A673 (cell line): Measurements from ENCODE around the gene DISP3. TPM values are rescaled to one million over a fixed set of nuclear protein-coding genes. Genes with fewer than 3 reads are reported as not detected.

ENCODE experiments used
- BruUV-seq: library from RNA; stranded (reverse); fragments of 400-500 nt; replicated peaks from 2 replicates; lab custom pipeline; 2021; lab: Mats Ljungman, UMichigan
- CTCF ChIA-PET: fragments of 300-600 bp; sonication (Branson Sonifier 250); formaldehyde crosslinking; loops from one replicate; lab custom pipeline; 2022; ENCODE audit warnings: antibody characterized with exemption; lab: Charles Lee
- POLR2A ChIA-PET: fragments of 300-600 bp; sonication (Branson Sonifier 250); formaldehyde crosslinking; loops from one replicate; lab custom pipeline; 2022; ENCODE audit warnings: antibody characterized with exemption; ENCODE audit not compliant: low non-redundant PET; lab: Charles Lee
- DNase-seq: peaks from one replicate; pipeline ENCODE4 v3.0.0-alpha.2; 2015; ENCODE audit warnings: low spot score
- H3K27ac ChIP-seq: fragments of 200-600 bp; sonication (generic); 2 replicates; pipeline ENCODE4 v1.5.1; 2016; ENCODE audit warnings: mixed run types, low read depth, mild to moderate bottlenecking, mixed read lengths, antibody characterized with exemption, low read length; ENCODE audit not compliant: poor library complexity, severe bottlenecking
- H3K27me3 ChIP-seq: fragments of 200-600 bp; sonication (generic); replicated peaks from 2 replicates; pipeline ENCODE4 v1.6.1; 2017; ENCODE audit warnings: mixed run types, low read depth, mild to moderate bottlenecking, mixed read lengths, antibody characterized with exemption, low read length; ENCODE audit not compliant: insufficient read depth, poor library complexity
- H3K36me3 ChIP-seq: fragments of 200-600 bp; sonication (generic); 2 replicates; pipeline ENCODE4 v1.6.1; 2016; ENCODE audit warnings: mixed run types, mild to moderate bottlenecking, mixed read lengths, antibody characterized with exemption, low read length; ENCODE audit not compliant: insufficient read depth, poor library complexity, severe bottlenecking
- H3K4me1 ChIP-seq: fragments of 200-600 bp; sonication (generic); 2 replicates; pipeline ENCODE4 v1.6.1; 2017; ENCODE audit warnings: mixed run types, mild to moderate bottlenecking, mixed read lengths, antibody characterized with exemption, low read length; ENCODE audit not compliant: insufficient read depth, poor library complexity, severe bottlenecking
- H3K4me3 ChIP-seq: fragments of 200-600 bp; sonication (generic); 2 replicates; pipeline ENCODE4 v1.5.1; 2016; ENCODE audit warnings: low read depth, mixed run types, mild to moderate bottlenecking, mixed read lengths, low read length; ENCODE audit not compliant: poor library complexity, severe bottlenecking
- H3K9me3 ChIP-seq: fragments of 200-600 bp; sonication (generic); 2 replicates; pipeline ENCODE4 v1.6.1; 2016; ENCODE audit warnings: mixed run types, low read depth, mild to moderate bottlenecking, mixed read lengths, antibody characterized with exemption, low read length; ENCODE audit not compliant: poor library complexity, severe bottlenecking
- EZH2 ChIP-seq: fragments of 200-600 bp; sonication (generic); IDR thresholded peaks from 2 replicates; pipeline ENCODE4 v1.6.1; 2017; ENCODE audit warnings: borderline replicate concordance, low read depth, mild to moderate bottlenecking, mixed read lengths, antibody characterized with exemption, low read length; ENCODE audit not compliant: poor library complexity, severe bottlenecking
- intact Hi-C: fragments of 100-400 bp; cut with micrococcal nuclease; formaldehyde crosslinking; loops from one replicate; pipeline ENCODE4 v1.10.0; 2022; ENCODE audit not compliant: unreplicated experiment
- total RNA-seq: library from RNA; stranded (reverse); gene quantifications from 2 replicates; pipeline ENCODE4 v1.2.3, GENCODE V29; 2021
- TF ChIP-seq, protein P1 (sequence below): fragments of 300-800, 200-600 bp; sonication (generic); conservative IDR thresholded peaks from 2 replicates; pipeline ENCODE4 v1.5.1; 2017; ENCODE audit warnings: low read depth, mild to moderate bottlenecking, antibody characterized with exemption, low read length, moderate library complexity, mixed read lengths

The DISP3 gene
- total RNA-seq, 1 experiment from 2014 or later: 0.49 TPM

DNA sequence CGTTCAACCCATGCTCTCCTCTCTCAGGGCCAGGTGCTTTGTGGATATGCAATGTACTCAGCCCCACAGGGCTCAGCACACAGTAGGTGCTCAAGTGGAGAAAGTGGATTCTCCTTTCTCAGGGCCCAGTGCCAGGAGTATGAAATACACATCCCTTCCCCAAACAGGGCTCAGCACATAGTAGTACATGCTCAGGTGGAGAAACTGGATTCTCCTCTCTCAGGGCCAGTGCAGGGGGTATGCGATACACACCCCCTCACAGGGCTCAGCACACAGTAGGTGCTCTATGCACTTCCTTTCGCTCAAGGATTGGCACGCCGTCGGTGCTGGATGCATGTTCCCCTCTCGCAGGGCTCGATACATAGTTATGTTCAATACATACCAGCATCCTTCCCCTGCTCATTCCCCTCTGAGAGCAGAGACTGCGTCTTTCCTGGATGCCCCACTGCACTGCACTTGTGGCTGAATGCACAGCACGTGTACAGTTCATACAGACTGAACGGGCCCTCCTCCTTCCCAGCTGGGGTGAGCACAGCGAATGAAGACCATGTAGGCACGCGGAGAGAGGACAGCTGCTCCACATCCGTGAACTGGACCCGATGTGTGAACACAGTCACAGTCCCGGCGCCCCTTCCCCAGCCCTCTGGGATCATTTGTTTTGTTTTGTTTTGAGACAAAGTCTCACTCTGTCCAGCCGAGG lies 16.6 kb upstream of the DISP3 start:
- TF ChIP-seq EZH2: no peak
- TF ChIP-seq, protein P1, sequence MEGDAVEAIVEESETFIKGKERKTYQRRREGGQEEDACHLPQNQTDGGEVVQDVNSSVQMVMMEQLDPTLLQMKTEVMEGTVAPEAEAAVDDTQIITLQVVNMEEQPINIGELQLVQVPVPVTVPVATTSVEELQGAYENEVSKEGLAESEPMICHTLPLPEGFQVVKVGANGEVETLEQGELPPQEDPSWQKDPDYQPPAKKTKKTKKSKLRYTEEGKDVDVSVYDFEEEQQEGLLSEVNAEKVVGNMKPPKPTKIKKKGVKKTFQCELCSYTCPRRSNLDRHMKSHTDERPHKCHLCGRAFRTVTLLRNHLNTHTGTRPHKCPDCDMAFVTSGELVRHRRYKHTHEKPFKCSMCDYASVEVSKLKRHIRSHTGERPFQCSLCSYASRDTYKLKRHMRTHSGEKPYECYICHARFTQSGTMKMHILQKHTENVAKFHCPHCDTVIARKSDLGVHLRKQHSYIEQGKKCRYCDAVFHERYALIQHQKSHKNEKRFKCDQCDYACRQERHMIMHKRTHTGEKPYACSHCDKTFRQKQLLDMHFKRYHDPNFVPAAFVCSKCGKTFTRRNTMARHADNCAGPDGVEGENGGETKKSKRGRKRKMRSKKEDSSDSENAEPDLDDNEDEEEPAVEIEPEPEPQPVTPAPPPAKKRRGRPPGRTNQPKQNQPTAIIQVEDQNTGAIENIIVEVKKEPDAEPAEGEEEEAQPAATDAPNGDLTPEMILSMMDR: no peak
- H3K9me3 ChIP-seq: no peaks in the 10 kb centered on the region
- no peak overlapping the region for H3K27ac ChIP-seq
- BruUV-seq: no TSS peak
- no peaks in the 10 kb centered on the region for H3K36me3 ChIP-seq
- H3K4me1 ChIP-seq: no peaks in the 10 kb centered on the region
- no peak for DNase-seq
- ChIA-PET CTCF (no interaction called here), POLR2A (no interaction called here)
- intact Hi-C loops: no loop called here
- H3K27me3 ChIP-seq: peaks cover 89% of the 10 kb centered on the region
- no peak overlapping the region for H3K4me3 ChIP-seq

DNA sequence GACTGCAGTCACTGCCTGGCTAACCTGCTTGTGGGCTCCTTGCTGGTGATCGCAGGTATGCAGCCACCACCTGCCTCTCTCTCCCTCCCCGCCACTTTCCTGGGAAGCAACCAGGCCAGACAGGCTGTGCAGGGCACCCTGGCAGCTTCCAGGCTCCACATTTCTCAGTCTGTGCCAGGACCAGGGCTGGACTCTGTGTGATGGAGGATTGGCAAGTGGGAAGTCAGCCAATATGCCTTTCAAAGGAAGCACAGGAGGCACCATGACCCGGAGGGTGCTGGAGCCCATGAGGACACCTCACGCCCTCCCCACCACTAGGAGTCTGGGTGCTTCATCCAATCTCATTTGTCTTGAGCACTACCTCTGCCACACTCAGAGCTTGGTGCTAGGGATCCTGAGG lies 15.8 kb upstream of the DISP3 start:
- CTCF ChIA-PET: no interaction called here
- no peak for TF ChIP-seq EZH2
- TF ChIP-seq, protein P1: no peak

DNA sequence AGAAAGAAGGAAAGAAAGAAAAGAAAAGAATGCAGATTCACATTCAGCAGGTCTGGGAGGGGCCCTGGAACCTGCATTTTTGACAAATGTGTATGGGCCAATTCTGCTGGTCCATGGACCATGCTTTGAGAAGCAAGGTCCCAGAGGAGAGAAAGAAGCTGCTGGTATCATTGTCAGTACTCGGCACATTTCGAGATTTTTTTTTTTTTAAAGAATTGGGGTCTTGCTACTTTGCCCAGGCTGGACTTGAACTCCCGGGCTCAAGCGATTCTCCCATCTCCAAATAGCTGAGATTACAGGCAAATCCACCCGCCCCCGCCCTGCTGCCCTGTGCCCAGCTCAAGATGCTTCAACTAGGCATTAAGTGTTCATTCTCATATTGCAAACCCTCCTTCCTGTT lies 13.6 kb upstream of the DISP3 start:
- TF ChIP-seq, protein P1: no peak
- TF ChIP-seq EZH2: no peak
- Histone ChIP-seq H3K4me1 (no peaks in the 10 kb centered on the region), H3K27ac (no peak overlapping the region), H3K27me3 (peaks cover 85% of the 10 kb centered on the region), H3K9me3 (no peaks in the 10 kb centered on the region), H3K36me3 (no peaks in the 10 kb centered on the region), H3K4me3 (no peak overlapping the region)
- no TSS peak for BruUV-seq
- intact Hi-C loops: no loop called here
- ChIA-PET CTCF (no interaction called here), POLR2A (no interaction called here)
- DNase-seq: no peak

More for the DNA sequence above, 15.8 kb upstream of the DISP3 start:
- intact Hi-C loops: no loop called here
- Histone ChIP-seq H3K27me3 (peaks cover 90% of the 10 kb centered on the region), H3K4me3 (no peak overlapping the region), H3K27ac (no peak overlapping the region), H3K4me1 (no peaks in the 10 kb centered on the region), H3K9me3 (no peaks in the 10 kb centered on the region), H3K36me3 (no peaks in the 10 kb centered on the region)
- POLR2A ChIA-PET: no interaction called here
- no TSS peak for BruUV-seq
- DNase-seq: no peak
